OCI-LY1 (cell line): ENCODE results near the gene IRS2.
"Not testable (repeated sequence)": the region's sequence is repeated elsewhere in the genome, so short reads cannot be mapped to it uniquely, and the experiment has no call there.

Experiments used
- H2AFZ ChIP-seq: fragments of 200-600 bp; sonication (generic), shearing (Covaris generic); 2 replicates; pipeline ENCODE4 v1.6.0; 2014; ENCODE audit warnings: antibody characterized with exemption, mild to moderate bottlenecking, low read length
- H3F3A ChIP-seq: fragments of 200-600 bp; sonication (generic), shearing (Covaris generic); 2 replicates; pipeline ENCODE4 v1.6.0; 2014; ENCODE audit warnings: mild to moderate bottlenecking, antibody characterized with exemption, low read length, moderate library complexity; ENCODE audit not compliant: insufficient read depth
- H3K27ac ChIP-seq: fragments of 200-600 bp; sonication (generic); 2 replicates; pipeline ENCODE4 v1.5.1; 2014; ENCODE audit warnings: low read length, mixed run types, mild to moderate bottlenecking, low read depth; ENCODE audit not compliant: poor library complexity, severe bottlenecking
- H3K27me3 ChIP-seq: fragments of 200-600 bp; sonication (generic); 2 replicates; pipeline ENCODE4 v1.6.0; 2014; ENCODE audit warnings: antibody characterized with exemption, mild to moderate bottlenecking, low read length, moderate library complexity; ENCODE audit not compliant: insufficient read depth
- H3K36me3 ChIP-seq: fragments of 200-600 bp; sonication (generic); 2 replicates; pipeline ENCODE4 v1.6.1; 2014; ENCODE audit warnings: mild to moderate bottlenecking, antibody characterized with exemption, low read length, moderate library complexity, mixed read lengths; ENCODE audit not compliant: insufficient read depth
- H3K4me1 ChIP-seq: fragments of 200-600 bp; sonication (generic); 2 replicates; pipeline ENCODE4 v1.5.1; 2014; ENCODE audit warnings: mild to moderate bottlenecking, low read length, moderate library complexity; ENCODE audit not compliant: insufficient read depth, severe bottlenecking
- H3K4me2 ChIP-seq: fragments of 200-600 bp; sonication (generic), shearing (Covaris generic); 2 replicates; pipeline ENCODE4 v1.6.1; 2014; ENCODE audit warnings: low read length
- H3K4me3 ChIP-seq: fragments of 200-600 bp; sonication (generic); 2 replicates; pipeline ENCODE4 v1.5.1; 2014; ENCODE audit warnings: low read length, low read depth, mild to moderate bottlenecking, mixed read lengths; ENCODE audit not compliant: poor library complexity, severe bottlenecking
- H3K79me2 ChIP-seq: fragments of 200-600 bp; shearing (Covaris generic); 2 replicates; pipeline ENCODE4 v1.6.1; 2016; ENCODE audit warnings: mixed run types, low read length, mixed read lengths; ENCODE audit not compliant: insufficient read depth
- H3K9ac ChIP-seq: fragments of 200-600 bp; sonication (generic), shearing (Covaris generic); 2 replicates; pipeline ENCODE4 v1.6.1; 2014; ENCODE audit warnings: mild to moderate bottlenecking, low read length, mixed read lengths
- H3K9me2 ChIP-seq: fragments of 200-600 bp; sonication (generic), shearing (Covaris generic); 2 replicates; pipeline ENCODE4 v1.6.1; 2014; ENCODE audit warnings: low read depth, mild to moderate bottlenecking, low read length, mixed read lengths
- H3K9me3 ChIP-seq: fragments of 200-600 bp; shearing (Covaris generic); 2 replicates; pipeline ENCODE4 v1.6.1; 2014; ENCODE audit warnings: low read length, mixed read lengths
- H4K20me1 ChIP-seq: fragments of 200-600 bp; sonication (generic), shearing (Covaris generic); 2 replicates; pipeline ENCODE4 v1.6.0; 2016; ENCODE audit warnings: mild to moderate bottlenecking, low read length; ENCODE audit not compliant: insufficient read depth
- EZH2 ChIP-seq: fragments of 200-600 bp; sonication (generic), shearing (Covaris generic); IDR thresholded peaks from 2 replicates; pipeline ENCODE4 v1.8.0; 2017; ENCODE audit warnings: borderline replicate concordance, mixed run types, mild to moderate bottlenecking, antibody characterized with exemption, low read length, moderate library complexity, mixed read lengths
- TF ChIP-seq, protein P1 (sequence below): fragments of 200-600 bp; sonication (generic), shearing (Covaris generic); IDR thresholded peaks from 2 replicates; pipeline ENCODE4 v1.5.1; 2017; ENCODE audit warnings: mild to moderate bottlenecking, antibody characterized with exemption, low read length, moderate library complexity, mixed read lengths

The IRS2 gene

GRCh38 chr13:109833071-109833470 is 46.7 kb upstream of the IRS2 start:
- Histone ChIP-seq H3K9ac (no peak overlapping the region), H4K20me1 (no peaks in the 10 kb centered on the region), H3K4me2 (no peak overlapping the region), H3K79me2 (no peaks in the 10 kb centered on the region), H3K9me3 (no peaks in the 10 kb centered on the region), H3K27ac (no peak overlapping the region), H3K9me2 (no peaks in the 10 kb centered on the region), H3F3A (no peaks in the 10 kb centered on the region), H3K27me3 (no peaks in the 10 kb centered on the region), H3K4me3 (no peak overlapping the region), H3K36me3 (no peaks in the 10 kb centered on the region), H2AFZ (no peak overlapping the region), H3K4me1 (no peaks in the 10 kb centered on the region)
- TF ChIP-seq, protein P1, sequence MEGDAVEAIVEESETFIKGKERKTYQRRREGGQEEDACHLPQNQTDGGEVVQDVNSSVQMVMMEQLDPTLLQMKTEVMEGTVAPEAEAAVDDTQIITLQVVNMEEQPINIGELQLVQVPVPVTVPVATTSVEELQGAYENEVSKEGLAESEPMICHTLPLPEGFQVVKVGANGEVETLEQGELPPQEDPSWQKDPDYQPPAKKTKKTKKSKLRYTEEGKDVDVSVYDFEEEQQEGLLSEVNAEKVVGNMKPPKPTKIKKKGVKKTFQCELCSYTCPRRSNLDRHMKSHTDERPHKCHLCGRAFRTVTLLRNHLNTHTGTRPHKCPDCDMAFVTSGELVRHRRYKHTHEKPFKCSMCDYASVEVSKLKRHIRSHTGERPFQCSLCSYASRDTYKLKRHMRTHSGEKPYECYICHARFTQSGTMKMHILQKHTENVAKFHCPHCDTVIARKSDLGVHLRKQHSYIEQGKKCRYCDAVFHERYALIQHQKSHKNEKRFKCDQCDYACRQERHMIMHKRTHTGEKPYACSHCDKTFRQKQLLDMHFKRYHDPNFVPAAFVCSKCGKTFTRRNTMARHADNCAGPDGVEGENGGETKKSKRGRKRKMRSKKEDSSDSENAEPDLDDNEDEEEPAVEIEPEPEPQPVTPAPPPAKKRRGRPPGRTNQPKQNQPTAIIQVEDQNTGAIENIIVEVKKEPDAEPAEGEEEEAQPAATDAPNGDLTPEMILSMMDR: no peak
- TF ChIP-seq EZH2: no peak

DNA sequence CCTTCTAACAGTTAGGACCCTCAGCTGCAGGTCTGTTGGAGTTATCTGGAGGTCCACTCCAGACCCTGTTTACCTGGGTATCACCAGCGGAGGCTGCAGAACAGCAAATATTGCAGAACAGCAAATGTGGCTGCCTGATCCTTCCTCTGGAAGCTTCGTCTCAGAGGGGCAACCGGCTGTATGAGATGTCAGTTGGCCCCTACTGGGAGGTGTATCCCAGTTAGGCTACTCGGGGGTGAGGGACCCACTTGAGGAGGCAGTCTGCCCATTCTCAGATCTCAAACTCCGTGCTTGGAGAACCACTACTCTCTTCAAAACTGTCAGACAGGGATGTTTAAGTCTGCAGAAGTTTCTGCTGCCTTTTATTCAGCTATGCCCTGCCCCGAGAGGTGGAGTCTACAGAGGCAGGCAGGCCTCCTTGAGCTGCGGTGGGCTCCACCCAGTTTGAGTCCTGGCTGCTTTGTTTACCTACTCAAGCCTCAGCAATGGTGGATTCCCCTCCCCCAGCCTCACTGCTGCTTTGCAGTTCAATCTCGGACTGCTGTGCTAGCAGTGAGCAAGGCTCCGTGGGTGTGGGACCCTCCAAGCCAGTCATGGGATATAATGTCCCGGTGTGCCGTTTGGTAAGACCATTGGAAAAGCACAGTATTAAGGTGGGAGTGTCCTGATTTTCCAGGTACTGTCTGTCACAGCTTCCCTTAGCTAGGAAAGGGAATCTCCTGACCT is 42.4 kb upstream of the IRS2 start:
- H3K4me1 ChIP-seq, H3K79me2 ChIP-seq, H3K27me3 ChIP-seq, H2AFZ ChIP-seq, H3K9me3 ChIP-seq, H3K4me3 ChIP-seq, H4K20me1 ChIP-seq, H3F3A ChIP-seq, H3K9ac ChIP-seq, H3K4me2 ChIP-seq, H3K9me2 ChIP-seq, H3K36me3 ChIP-seq, H3K27ac ChIP-seq: not testable (repeated sequence)

DNA sequence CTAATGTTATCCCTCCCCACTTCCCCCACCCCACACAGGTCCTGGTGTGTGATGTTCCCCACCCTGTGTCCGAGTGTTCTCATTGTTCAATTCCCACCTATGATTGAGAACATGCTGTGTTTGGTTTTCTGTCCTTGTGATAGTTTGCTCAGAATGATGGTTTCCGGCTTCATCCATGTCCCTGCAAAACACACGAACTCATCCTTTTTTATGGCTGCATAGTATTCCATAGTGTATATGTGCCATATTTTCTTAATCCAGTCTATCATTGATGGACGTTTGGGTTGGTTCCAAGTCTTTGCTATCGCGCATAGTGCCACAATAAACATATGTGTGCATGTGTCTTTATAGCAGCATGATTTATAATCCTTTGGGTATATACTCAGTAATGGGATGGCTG is 36.8 kb upstream of the IRS2 start:
- not testable (repeated sequence) for H2AFZ ChIP-seq, H3K27ac ChIP-seq, H3K4me2 ChIP-seq, H3K9me3 ChIP-seq, H3K79me2 ChIP-seq, H3K4me1 ChIP-seq, H3F3A ChIP-seq, H3K27me3 ChIP-seq, H3K4me3 ChIP-seq, H3K9ac ChIP-seq, H3K36me3 ChIP-seq, H4K20me1 ChIP-seq, H3K9me2 ChIP-seq

GRCh38 chr13:109821103-109821502 is 34.7 kb upstream of the IRS2 start:
- Histone ChIP-seq H3K9me3 (no peaks in the 10 kb centered on the region), H3K9ac (no peak overlapping the region), H4K20me1 (no peaks in the 10 kb centered on the region), H3K79me2 (no peaks in the 10 kb centered on the region), H3F3A (no peaks in the 10 kb centered on the region), H3K4me2 (no peak overlapping the region), H2AFZ (no peak overlapping the region), H3K4me1 (no peaks in the 10 kb centered on the region), H3K4me3 (no peak overlapping the region), H3K27ac (no peak overlapping the region), H3K9me2 (no peaks in the 10 kb centered on the region), H3K36me3 (no peaks in the 10 kb centered on the region), H3K27me3 (no peaks in the 10 kb centered on the region)
- TF ChIP-seq, protein P1: no peak
